Stimulated activated CD4-positive, alpha-beta T cell treated with anti-CD3 and anti-CD28 coated beads, Interleukin-12 subunit alpha, Interleukin-12 subunit beta, amount 100 ng/mL, for 4 hours (primary cell): ENCODE data around the gene TENM3.

Experiments
- DNase-seq: peaks from one replicate; pipeline ENCODE4 v3.0.0-alpha.2; 2020

TENM3 gene

DNA sequence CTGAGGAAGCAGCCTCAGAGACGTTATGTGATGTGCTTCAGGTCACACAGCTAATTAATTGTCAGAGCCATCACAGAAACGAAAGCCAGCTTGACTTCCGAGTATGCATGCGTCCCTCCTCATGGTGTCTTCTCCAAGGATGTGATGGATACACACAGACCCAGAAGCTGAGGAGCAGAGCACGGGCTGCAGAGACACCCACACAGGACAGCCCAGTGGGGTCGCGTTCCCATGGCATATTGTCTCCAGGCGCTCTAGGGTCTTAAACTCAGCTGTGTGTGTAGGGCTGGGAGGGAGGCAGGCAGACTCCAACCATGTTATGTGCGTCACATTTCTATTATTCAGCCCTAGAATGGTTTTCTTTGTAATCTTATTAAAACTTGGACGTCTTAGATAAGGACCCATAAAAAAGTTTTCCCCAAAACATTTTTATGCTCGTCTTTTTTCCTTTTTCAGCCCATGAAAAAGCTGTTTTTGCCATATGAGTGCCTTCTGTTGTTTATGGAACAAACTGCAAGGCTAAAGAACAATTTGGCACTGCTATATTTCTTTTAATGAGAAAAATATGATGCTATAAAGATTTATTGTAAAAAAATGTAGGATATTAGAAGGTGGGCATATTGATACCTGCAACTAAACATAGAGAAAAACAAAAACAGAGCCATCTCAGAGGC lies 48.5 kb downstream of the TENM3 start:
- DNase-seq = no peak

DNA sequence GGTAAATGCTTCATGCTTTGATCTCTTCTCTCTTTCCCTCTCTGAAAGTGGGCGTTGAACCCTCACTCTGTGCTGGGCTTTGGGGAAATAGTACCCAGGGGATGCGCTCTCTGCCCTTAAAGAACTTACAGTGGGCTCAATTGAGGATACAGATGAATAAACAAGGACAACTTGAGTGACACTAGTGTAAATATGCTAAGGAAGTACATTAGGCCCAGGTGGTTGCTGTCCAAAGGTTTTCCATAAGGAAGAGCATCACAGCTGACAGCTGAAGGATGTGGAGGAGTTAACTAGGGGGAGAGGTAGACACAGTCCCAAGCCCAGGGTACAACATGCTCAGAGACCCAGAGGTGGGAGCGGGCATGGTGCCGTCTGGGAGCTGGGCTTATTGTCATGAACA lies 49.4 kb downstream of the TENM3 start:
- no peak for DNase-seq

GRCh38 chr4:182293691-182294255 lies 50.6 kb downstream of the TENM3 start:
- no peak for DNase-seq

GRCh38 chr4:182294451-182294850 lies 51.2 kb downstream of the TENM3 start:
- DNase-seq = no peak

DNA sequence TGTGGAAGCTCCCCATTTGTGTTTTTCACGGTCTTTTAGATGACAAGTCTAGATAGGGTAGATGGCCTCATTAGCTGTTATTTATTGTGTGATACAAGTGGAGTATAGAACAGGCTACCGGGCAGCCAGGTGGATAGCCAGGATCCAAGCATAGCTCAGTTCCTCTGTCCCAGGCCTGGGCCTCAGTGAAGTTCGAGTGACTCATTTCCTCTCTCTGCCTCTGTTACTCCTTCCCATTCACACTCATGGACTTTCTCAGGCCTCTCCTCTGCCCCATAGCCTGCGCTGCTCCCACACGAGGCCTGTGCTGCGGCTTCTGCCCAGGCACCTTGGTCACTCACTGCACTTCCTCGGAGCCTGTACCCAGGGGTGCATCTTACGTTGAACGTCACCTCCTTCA lies 54.5 kb downstream of the TENM3 start:
- DNase-seq = no peak

GRCh38 chr4:182301736-182302135 lies 58.5 kb downstream of the TENM3 start:
- no peak for DNase-seq

- DNase-seq = no peak
Observed at GRCh38 chr4:182303847-182304246, 60.6 kb downstream of the TENM3 start.

DNA sequence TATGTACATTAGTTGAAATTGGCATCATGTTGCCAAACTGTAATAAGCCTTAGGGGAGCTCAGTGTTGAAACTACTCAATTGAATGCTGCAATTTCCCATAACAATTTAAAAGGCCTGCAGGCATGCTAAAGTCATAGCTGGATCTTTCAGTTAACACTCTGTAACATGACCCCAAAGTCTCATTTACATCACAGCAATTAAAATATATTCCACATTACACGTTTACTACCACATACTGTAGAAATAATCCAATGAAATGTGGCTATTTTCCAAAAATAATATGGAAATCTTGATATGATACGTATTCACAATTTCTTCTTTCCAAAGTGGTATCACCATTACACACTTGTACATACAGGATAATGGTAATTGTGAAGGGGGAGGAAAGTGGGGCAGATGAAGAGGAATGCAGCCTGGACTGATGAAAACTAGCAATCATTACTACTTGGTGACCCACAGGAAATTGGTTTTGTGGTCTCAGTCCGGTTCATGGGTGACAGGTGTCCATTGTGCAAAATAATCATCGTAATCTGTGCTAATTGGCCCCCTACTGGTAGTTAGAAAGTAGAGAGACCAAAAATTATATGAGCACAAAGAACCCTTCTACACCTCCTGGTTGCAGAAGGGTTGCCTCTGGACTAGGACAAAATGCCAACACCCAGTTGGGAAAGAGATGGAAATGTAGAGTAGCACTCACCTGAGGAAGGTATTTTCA lies 63.7 kb downstream of the TENM3 start:
- no peak for DNase-seq

DNA sequence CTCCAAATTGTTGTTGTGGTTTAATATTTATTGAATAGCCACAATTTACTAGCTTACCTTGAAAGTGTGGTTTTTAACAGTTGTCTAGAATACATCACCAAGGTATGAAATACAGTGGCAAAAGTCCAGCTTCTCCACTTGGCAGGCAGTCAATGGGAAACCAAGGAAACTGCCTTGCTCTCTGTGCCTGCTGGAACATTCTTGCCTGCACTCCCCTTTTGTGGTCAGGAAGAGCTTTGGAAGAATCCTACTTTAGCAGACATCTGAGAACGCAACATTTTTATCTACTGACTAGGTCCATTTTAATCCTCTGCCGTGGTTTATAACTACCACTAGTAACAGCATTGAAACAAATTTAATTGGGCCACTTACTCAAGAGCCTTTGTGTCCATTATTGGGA lies 64.5 kb downstream of the TENM3 start:
- DNase-seq = no peak

GRCh38 chr4:182309877-182310276 lies 66.7 kb downstream of the TENM3 start:
- no peak for DNase-seq

GRCh38 chr4:182310316-182310715 lies 67.1 kb downstream of the TENM3 start:
- DNase-seq = no peak

- no peak for DNase-seq
Observed at GRCh38 chr4:182310962-182311361, 67.8 kb downstream of the TENM3 start.

- no peak for DNase-seq
Observed at GRCh38 chr4:182314537-182314936, 71.3 kb downstream of the TENM3 start.

- no peak for DNase-seq
Observed at GRCh38 chr4:182318256-182318655, 75.1 kb downstream of the TENM3 start.

- DNase-seq = no peak
Observed at GRCh38 chr4:182320092-182320491, 76.9 kb downstream of the TENM3 start.

DNA sequence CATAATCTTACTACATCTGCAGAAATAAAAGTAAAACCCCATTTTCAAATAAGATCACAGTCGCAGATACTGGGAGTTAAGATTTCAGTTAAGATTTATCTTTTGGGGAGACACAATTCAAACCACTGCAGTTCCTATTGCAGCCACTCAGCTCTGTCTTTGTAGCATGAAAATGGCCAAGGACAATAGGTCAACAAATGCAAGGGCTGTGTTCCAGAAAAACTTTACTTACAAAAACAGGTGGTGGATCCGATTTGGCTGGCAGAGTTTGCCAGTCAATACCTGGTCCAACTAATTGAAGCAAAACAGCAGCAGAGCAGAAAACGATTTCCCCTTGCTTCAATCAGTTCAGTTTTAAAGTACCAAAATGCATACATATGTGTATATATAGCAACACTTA lies 77.4 kb downstream of the TENM3 start:
- DNase-seq = no peak

DNA sequence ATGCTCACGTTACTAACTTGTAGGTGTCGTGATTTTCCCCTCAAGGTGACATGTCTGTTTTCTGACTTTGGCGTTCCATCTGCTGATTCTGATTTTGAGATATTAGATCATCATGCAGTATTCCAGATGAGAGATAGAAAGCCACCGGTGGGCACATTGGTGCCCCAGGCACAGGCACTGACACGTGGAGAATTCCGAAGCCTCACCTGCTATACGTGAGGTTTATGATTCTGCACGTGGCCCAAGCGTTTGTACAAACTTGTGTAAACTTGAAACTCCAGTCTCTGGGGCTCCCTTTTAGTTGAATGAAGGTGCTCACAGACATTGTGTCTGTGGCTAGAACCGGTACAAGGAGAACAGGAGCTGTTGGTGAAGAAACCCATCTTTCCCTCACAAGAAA lies 81.1 kb downstream of the TENM3 start:
- DNase-seq = no peak

- DNase-seq = no peak
Observed at GRCh38 chr4:182325397-182325796, 82.2 kb downstream of the TENM3 start.

DNA sequence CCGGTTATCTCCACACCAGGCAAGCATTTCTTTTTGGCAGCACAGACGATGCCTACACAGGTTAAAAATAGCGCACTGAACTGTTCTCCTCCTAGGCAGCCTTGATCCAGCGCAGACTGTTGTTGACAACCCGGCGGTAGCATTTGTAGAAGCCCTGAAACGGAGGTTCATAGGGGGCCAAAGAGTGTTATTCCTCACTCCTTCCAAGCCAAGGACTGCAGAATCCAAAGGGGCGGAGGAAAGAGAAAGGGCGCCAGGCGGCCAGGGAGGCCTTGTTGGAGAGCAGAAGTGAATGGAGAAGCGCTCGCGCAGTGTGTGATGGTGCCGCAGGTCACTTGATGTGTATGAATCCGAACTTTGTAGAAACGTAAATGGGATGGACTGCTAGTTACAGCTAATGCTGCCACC lies 82.7 kb downstream of the TENM3 start:
- DNase-seq = no peak

DNA sequence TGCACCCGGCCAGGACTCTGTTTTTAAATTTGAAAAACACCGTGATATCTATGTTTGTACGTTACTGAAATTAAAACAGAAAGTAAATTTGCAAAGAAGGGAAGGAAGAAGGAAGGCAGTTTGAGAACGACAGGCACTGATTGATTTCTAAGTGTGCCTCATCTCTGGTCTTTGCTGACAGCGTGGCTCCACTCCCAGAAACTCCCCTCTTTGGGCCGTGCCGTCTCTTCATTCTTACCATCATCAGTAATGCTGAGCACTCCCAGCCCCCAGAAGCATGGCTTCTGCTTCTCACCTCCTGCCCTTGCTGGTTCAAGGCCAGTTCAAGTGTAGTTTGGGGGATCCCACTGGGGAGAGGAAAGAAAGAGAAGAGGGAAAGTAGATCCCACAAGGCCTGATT lies 85.3 kb downstream of the TENM3 start:
- no peak for DNase-seq

DNA sequence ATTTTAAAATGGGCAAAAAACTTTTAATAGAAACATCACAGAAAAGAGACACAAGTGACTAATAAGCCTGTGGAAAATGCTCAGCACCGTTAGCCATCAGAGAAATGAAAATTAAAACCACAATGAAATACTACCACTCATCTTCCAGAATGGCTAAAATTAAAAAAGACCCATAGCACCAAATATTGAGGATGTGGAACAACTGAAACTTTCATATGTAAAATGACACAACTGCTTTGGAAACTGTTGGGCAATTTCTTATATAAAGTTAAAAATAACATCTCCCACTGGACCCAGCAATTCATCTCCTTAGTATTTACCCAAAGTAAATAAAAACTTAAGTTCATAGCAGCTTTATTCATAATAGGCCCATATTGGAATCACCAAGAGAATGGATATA lies 94.2 kb downstream of the TENM3 start:
- no peak for DNase-seq

- no peak for DNase-seq
Observed at GRCh38 chr4:182338063-182338462, 94.9 kb downstream of the TENM3 start.

- no peak for DNase-seq
Observed at GRCh38 chr4:182338746-182339145, 95.5 kb downstream of the TENM3 start.

- no peak for DNase-seq
Observed at GRCh38 chr4:182339221-182339641, 96.0 kb downstream of the TENM3 start.

- DNase-seq = no peak
Observed at GRCh38 chr4:182343453-182343852, 100.3 kb downstream of the TENM3 start.
